DND-41 (cell line): ENCODE results near the gene SERP2.

Experiments used
- ATAC-seq: fragments of 200-7000 bp; cut with Tn5 transposase; 3 replicates; pipeline ENCODE4 v1.9.1; 2021; ENCODE audit warnings: low read depth; ENCODE audit not compliant: insufficient read depth
- DNase-seq: peaks from one replicate; pipeline ENCODE4 v3.0.0-alpha.2; 2020
- H2AFZ ChIP-seq: 2 replicates; pipeline ENCODE4 v1.6.0; 2012; ENCODE audit warnings: low read depth, low read length
- H3K27ac ChIP-seq: 2 replicates; pipeline ENCODE4 v1.5.1; 2012; ENCODE audit warnings: low read length, inconsistent platforms
- H3K27me3 ChIP-seq: fragments of 200-600 bp; sonication (generic); 2 replicates; pipeline ENCODE4 v1.6.0; 2012; ENCODE audit warnings: low read length, mild to moderate bottlenecking, inconsistent platforms; ENCODE audit not compliant: insufficient read depth, poor library complexity
- H3K36me3 ChIP-seq: 2 replicates; pipeline ENCODE4 v1.5.1; 2012; ENCODE audit warnings: low read length, inconsistent platforms; ENCODE audit not compliant: insufficient read depth
- H3K4me1 ChIP-seq: 2 replicates; pipeline ENCODE4 v1.5.1; 2012; ENCODE audit warnings: mild to moderate bottlenecking, low read length; ENCODE audit not compliant: insufficient read depth
- H3K4me2 ChIP-seq: 2 replicates; pipeline ENCODE4 v1.6.0; 2012; ENCODE audit warnings: mild to moderate bottlenecking, moderate library complexity, low read length, inconsistent platforms; ENCODE audit not compliant: insufficient read depth
- H3K4me3 ChIP-seq, 2 experiments: fragments of 200-600 bp in 1 of 2; shearing (Covaris generic) in 1 of 2; 2 replicates each; pipeline ENCODE4 v1.5.1; 2012 to 2016; ENCODE audit warnings: inconsistent platforms in 2 of 2, low read length in 2 of 2, mild to moderate bottlenecking in 2 of 2, low read depth in 1 of 2, moderate library complexity in 1 of 2
- H3K79me2 ChIP-seq: 2 replicates; pipeline ENCODE4 v1.6.0; 2012; ENCODE audit warnings: low read length, inconsistent platforms; ENCODE audit not compliant: insufficient read depth
- H3K9ac ChIP-seq: 2 replicates; pipeline ENCODE4 v1.6.0; 2012; ENCODE audit warnings: low read depth, mild to moderate bottlenecking, inconsistent platforms, low read length, moderate library complexity
- H3K9me3 ChIP-seq: 2 replicates; pipeline ENCODE4 v1.5.1; 2012; ENCODE audit warnings: low read length, moderate library complexity, mild to moderate bottlenecking, inconsistent platforms; ENCODE audit not compliant: insufficient read depth, severe bottlenecking
- H4K20me1 ChIP-seq: 2 replicates; pipeline ENCODE4 v1.6.0; 2012; ENCODE audit warnings: low read length; ENCODE audit not compliant: insufficient read depth
- EZH2 ChIP-seq: IDR thresholded peaks from 3 replicates; pipeline ENCODE4 v1.6.1; 2012; ENCODE audit warnings: borderline replicate concordance, low read depth, mild to moderate bottlenecking, moderate library complexity, low read length, inconsistent platforms; ENCODE audit not compliant: severe bottlenecking
- TF ChIP-seq, protein P1 (sequence below): IDR thresholded peaks from 2 replicates; pipeline ENCODE4 v1.5.1; 2012; ENCODE audit warnings: borderline replicate concordance, low read length, moderate library complexity, mild to moderate bottlenecking; ENCODE audit not compliant: poor library complexity, severe bottlenecking; ENCODE audit errors: extremely low read depth

Gene SERP2

DNA sequence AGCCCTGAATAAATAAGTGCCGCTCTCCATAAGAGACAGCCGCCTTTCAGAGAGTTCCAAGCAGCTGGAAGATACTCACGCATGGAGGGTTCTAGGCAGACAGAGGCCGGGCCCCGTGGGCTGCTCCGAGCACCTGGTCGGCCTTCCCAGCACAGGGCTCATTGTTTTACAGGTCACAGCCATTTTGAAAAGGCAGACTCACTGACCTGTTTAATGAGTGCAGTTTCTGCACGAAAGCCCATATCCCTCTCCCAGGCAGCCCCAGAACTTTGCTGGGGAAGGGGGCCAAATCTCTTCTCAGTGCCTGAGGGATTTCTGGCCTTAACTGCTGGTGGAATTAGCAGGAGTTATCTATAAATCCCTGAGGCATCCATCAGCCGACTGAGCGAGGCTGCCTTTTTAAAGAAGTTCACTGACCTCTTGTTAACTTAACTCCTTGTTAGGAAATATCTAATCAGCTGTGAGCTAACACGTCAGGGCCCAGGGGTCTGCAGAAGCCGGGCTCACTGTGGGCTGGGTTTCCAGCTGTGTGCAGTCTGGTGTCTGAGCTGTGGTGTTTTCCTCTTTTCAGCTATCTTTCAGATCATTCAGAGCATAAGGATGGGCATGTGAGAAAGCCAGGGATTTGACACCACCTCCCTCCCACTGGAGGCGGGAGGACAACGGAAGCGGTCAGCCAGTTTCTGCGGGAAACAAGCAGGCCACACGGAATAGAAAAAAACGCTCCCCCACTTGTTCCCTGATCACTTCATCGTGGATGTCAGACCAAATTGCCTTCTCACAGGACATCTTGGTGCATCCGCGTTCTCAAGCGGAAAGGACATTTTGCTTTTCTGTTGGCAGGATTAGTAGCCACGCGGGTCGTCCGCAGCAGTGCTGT, 23.3 kb downstream of the SERP2 start:
- no peak for ATAC-seq
- Histone ChIP-seq H3K27me3 (no peaks in the 10 kb centered on the region), H4K20me1 (no peaks in the 10 kb centered on the region), H3K4me2 (no peak overlapping the region), H3K27ac (no peak overlapping the region), H3K36me3 (no peaks in the 10 kb centered on the region), H3K4me3 (no peak overlapping the region), H3K9me3 (no peaks in the 10 kb centered on the region), H3K4me1 (no peaks in the 10 kb centered on the region), H3K9ac (no peak overlapping the region), H2AFZ (no peak overlapping the region), H3K79me2 (no peaks in the 10 kb centered on the region)
- no peak for DNase-seq
- TF ChIP-seq, protein P1, sequence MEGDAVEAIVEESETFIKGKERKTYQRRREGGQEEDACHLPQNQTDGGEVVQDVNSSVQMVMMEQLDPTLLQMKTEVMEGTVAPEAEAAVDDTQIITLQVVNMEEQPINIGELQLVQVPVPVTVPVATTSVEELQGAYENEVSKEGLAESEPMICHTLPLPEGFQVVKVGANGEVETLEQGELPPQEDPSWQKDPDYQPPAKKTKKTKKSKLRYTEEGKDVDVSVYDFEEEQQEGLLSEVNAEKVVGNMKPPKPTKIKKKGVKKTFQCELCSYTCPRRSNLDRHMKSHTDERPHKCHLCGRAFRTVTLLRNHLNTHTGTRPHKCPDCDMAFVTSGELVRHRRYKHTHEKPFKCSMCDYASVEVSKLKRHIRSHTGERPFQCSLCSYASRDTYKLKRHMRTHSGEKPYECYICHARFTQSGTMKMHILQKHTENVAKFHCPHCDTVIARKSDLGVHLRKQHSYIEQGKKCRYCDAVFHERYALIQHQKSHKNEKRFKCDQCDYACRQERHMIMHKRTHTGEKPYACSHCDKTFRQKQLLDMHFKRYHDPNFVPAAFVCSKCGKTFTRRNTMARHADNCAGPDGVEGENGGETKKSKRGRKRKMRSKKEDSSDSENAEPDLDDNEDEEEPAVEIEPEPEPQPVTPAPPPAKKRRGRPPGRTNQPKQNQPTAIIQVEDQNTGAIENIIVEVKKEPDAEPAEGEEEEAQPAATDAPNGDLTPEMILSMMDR: no peak
- TF ChIP-seq EZH2: no peak

DNA sequence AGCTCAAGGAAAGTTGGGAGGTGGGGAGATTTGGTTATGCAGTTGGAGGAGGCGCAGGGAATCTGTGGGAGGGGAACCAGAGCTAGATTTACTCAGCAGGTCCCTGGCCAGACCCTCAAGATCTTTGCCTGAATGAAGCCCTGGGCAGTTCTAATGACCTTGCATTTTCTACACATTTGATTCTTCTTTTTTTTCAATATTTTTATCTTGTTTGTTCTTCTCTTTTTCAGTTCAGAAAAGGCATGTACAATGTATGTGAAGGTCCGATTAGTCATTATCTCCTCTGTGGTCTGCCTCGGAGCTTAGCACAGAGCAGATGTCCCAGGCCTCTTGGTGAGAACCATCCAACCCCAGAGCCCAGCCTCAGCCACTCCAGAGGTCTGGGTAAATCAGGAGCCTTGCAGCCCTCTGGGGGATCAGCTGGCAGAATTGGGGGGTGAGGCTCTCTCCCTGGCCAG, 24.2 kb downstream of the SERP2 start:
- ATAC-seq (no peak), DNase-seq (no peak)
- H3K4me3 ChIP-seq: no peak overlapping the region
- H2AFZ ChIP-seq: no peak overlapping the region
- H3K27me3 ChIP-seq: no peaks in the 10 kb centered on the region
- no peak overlapping the region for H3K9ac ChIP-seq
- no peaks in the 10 kb centered on the region for H3K9me3 ChIP-seq
- no peaks in the 10 kb centered on the region for H3K79me2 ChIP-seq
- H4K20me1 ChIP-seq: no peaks in the 10 kb centered on the region
- H3K4me1 ChIP-seq: no peaks in the 10 kb centered on the region
- no peaks in the 10 kb centered on the region for H3K36me3 ChIP-seq
- TF ChIP-seq EZH2: no peak
- TF ChIP-seq, protein P1: no peak
- no peak overlapping the region for H3K4me2 ChIP-seq
- no peak overlapping the region for H3K27ac ChIP-seq

DNA sequence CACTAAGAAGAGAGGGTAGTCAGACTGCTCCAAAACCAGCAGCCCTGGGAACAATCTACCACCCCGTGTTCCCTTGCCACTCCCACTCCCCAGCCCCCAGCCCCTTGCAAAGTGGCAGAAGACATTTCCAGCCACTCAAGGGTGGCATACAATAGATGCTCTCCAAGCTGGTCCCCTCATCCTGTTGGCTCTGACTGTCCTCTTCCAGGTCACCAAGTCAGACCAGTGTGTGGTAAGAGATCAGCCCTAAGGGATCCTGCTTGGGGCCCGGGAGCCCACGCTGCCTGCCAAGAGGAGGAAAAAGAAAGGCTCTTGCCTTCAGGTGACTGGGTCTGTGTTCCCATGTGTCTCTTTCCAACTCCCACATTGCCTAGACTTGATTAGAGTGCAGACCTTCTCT, 25.0 kb downstream of the SERP2 start:
- Histone ChIP-seq H3K36me3 (no peaks in the 10 kb centered on the region), H2AFZ (no peak overlapping the region), H3K79me2 (no peaks in the 10 kb centered on the region), H3K9ac (no peak overlapping the region), H4K20me1 (no peaks in the 10 kb centered on the region), H3K4me2 (no peak overlapping the region), H3K27ac (no peak overlapping the region), H3K27me3 (no peaks in the 10 kb centered on the region), H3K4me3 (no peak overlapping the region), H3K9me3 (no peaks in the 10 kb centered on the region), H3K4me1 (no peaks in the 10 kb centered on the region)
- ATAC-seq (no peak), DNase-seq (no peak)
- TF ChIP-seq, protein P1: no peak
- TF ChIP-seq EZH2: no peak
